Cardiac muscle cell (in vitro differentiated cells and primary cell): ENCODE measurements around the gene KIF26B. TPM values are rescaled to one million over a fixed set of nuclear protein-coding genes. Genes with fewer than 3 reads are reported as not detected.

Experiments
- DNase-seq, 2 donors: peaks; one replicate each; pipeline versions ENCODE4 v3.0.0 to v3.0.0-alpha.2; 2010 to 2017; ENCODE audit warnings: low read depth in 1 of 2, low spot score in 1 of 2
- H3K27ac ChIP-seq: fragments of 200-600 bp; sonication (generic); 2 replicates; pipeline ENCODE4 v1.5.1; 2016
- H3K27me3 ChIP-seq: fragments of 200-600 bp; sonication (generic); 2 replicates; pipeline ENCODE4 v1.6.0; 2016; ENCODE audit warnings: control low read depth
- H3K36me3 ChIP-seq: fragments of 200-600 bp; sonication (generic); 2 replicates; pipeline ENCODE4 v1.5.1; 2016; ENCODE audit warnings: control low read depth
- H3K4me1 ChIP-seq: fragments of 200-600 bp; sonication (generic); 2 replicates; pipeline ENCODE4 v1.8.1; 2017; ENCODE audit warnings: low read depth, mild to moderate bottlenecking, mixed run types
- H3K4me3 ChIP-seq: fragments of 200-600 bp; sonication (generic); 2 replicates; pipeline ENCODE4 v1.5.1; 2016; ENCODE audit warnings: mild to moderate bottlenecking
- H3K9me3 ChIP-seq: fragments of 200-600 bp; sonication (generic); 2 replicates; pipeline ENCODE4 v1.5.1; 2017; ENCODE audit warnings: low read depth, mild to moderate bottlenecking, control low read depth
- polyA plus RNA-seq: library from polyadenylated mRNA; unstranded; fragments of >200 nt; fragmentation: Nextera tagmentation; extraction: Ambion mirVana; gene quantifications from 2 replicates; pipeline ENCODE4 v1.2.1, GENCODE V29; 2016
- total RNA-seq: library from RNA; depleted of rRNA; stranded (reverse); fragments of >200 nt; gene quantifications from 2 replicates; pipeline ENCODE4 v1.2.3, GENCODE V29; 2016
- TF ChIP-seq, protein P1 (sequence below): IDR thresholded peaks from 2 replicates; pipeline ENCODE4 v1.5.1; 2012; ENCODE audit warnings: low read depth, mild to moderate bottlenecking, low read length

KIF26B gene
- total and polyA plus RNA-seq, 2 experiments from 2014 or later: 58.9 to 177 TPM

- TF ChIP-seq, protein P1, sequence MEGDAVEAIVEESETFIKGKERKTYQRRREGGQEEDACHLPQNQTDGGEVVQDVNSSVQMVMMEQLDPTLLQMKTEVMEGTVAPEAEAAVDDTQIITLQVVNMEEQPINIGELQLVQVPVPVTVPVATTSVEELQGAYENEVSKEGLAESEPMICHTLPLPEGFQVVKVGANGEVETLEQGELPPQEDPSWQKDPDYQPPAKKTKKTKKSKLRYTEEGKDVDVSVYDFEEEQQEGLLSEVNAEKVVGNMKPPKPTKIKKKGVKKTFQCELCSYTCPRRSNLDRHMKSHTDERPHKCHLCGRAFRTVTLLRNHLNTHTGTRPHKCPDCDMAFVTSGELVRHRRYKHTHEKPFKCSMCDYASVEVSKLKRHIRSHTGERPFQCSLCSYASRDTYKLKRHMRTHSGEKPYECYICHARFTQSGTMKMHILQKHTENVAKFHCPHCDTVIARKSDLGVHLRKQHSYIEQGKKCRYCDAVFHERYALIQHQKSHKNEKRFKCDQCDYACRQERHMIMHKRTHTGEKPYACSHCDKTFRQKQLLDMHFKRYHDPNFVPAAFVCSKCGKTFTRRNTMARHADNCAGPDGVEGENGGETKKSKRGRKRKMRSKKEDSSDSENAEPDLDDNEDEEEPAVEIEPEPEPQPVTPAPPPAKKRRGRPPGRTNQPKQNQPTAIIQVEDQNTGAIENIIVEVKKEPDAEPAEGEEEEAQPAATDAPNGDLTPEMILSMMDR: no peak
- H3K4me1 ChIP-seq: peaks cover 6% of the 10 kb centered on the region
- no peak for DNase-seq
- no peak overlapping the region for H3K4me3 ChIP-seq
- no peaks in the 10 kb centered on the region for H3K36me3 ChIP-seq
- H3K27ac ChIP-seq: peak overlapping the region; percentile 47
- H3K9me3 ChIP-seq: no peaks in the 10 kb centered on the region
- no peaks in the 10 kb centered on the region for H3K27me3 ChIP-seq
Observed at GRCh38 chr1:245211035-245211749, 56.4 kb downstream of the KIF26B start.

DNA sequence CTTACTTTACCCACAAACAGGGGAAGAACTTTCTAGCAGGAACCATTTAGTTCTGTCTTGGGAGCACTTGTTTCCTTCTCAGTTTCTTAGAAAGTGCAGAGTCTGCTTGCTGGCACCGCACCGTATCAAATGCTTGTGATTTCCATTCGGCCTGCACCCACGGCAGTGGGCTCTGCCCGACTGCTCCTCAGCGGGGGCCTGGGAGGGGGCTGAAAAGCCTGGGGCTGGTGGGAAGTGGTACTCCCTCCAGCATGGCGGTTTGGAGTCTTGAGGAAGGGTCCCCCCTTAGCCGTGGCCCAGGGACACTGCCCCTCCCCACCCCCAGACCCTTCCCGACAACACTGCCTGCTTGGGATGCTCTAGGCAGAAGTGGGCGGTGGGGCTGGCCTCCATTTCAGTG, 57.0 kb downstream of the KIF26B start:
- DNase-seq: no peak
- Histone ChIP-seq H3K9me3 (no peaks in the 10 kb centered on the region), H3K27me3 (no peaks in the 10 kb centered on the region), H3K4me3 (no peak overlapping the region), H3K36me3 (no peaks in the 10 kb centered on the region), H3K4me1 (peaks cover 9% of the 10 kb centered on the region), H3K27ac (peak overlapping the region; percentile 47)
- TF ChIP-seq, protein P1: no peak

DNA sequence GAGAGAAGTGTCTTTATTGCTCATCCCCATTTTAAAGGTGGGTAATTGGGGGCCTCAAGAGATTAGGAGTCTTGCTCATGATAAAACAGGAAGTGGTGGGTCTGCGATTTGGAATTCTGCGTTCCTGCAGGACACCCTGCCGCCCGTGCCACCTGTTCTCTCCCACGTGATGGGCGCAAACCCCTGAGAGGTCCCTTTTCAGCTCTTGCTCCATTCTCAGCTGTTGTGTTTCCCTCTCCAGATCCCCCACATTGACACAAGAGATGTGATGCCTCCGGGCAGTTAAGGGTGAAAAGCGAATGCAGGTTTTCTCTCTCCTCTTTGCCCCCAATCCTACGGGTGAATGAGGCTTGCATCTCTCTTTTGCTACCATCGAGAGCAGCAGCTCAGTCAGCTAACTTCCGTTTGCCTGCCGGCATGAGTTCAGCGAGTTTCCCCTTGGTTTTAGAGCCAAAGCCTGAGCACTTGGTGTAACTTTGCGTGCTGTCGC, 57.5 kb downstream of the KIF26B start:
- no peaks in the 10 kb centered on the region for H3K27me3 ChIP-seq
- TF ChIP-seq, protein P1: no peak

GRCh38 chr1:245213066-245213831, 58.5 kb downstream of the KIF26B start:
- Histone ChIP-seq H3K27ac (peak overlapping the region; percentile 7), H3K4me3 (no peak overlapping the region), H3K4me1 (peaks cover 9% of the 10 kb centered on the region), H3K9me3 (no peaks in the 10 kb centered on the region), H3K36me3 (no peaks in the 10 kb centered on the region), H3K27me3 (no peaks in the 10 kb centered on the region)
- TF ChIP-seq, protein P1: no peak
- DNase-seq: no peak

More for the DNA sequence above, 57.5 kb downstream of the KIF26B start:
- no peaks in the 10 kb centered on the region for H3K9me3 ChIP-seq
- H3K4me1 ChIP-seq: peaks cover 9% of the 10 kb centered on the region
- no peak for DNase-seq
- H3K36me3 ChIP-seq: no peaks in the 10 kb centered on the region
- no peak overlapping the region for H3K4me3 ChIP-seq
- H3K27ac ChIP-seq: peak overlapping the region; percentile 7

DNA sequence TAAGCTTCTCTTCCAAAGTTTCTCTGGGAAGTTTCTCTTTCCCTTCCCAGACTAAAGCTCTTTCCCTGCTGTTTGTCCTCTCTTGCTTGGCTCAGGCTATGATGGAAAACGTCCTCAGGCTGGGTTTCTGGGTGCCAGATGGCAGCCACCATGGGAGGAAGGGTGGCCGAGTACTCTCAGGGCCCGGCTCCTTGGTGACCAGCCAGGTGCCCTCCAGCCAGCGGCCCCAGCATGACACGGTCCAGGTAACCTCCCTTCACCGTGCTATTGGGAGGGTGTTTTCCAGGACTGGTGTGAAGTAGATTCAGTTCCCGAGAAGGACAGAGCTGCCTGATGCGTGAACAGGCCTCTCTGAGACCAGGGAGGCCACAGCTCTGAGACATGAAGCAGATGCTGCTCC, 60.3 kb downstream of the KIF26B start:
- TF ChIP-seq, protein P1: no peak
- Histone ChIP-seq H3K4me1 (peaks cover 9% of the 10 kb centered on the region), H3K27ac (peak overlapping the region; percentile 70), H3K9me3 (no peaks in the 10 kb centered on the region), H3K27me3 (no peaks in the 10 kb centered on the region), H3K4me3 (no peak overlapping the region), H3K36me3 (no peaks in the 10 kb centered on the region)
- no peak for DNase-seq
